ENCODE data around the gene F5. TPM values are rescaled to one million over a fixed set of nuclear protein-coding genes. Genes with fewer than 3 reads are reported as not detected.

F5 gene
- total and polyA plus RNA-seq, 2 of the 13 experiments (the other 11 are each of a cell fraction or from before 2014, with no cell fraction given) = 38.3 to 64.0 TPM

DNA sequence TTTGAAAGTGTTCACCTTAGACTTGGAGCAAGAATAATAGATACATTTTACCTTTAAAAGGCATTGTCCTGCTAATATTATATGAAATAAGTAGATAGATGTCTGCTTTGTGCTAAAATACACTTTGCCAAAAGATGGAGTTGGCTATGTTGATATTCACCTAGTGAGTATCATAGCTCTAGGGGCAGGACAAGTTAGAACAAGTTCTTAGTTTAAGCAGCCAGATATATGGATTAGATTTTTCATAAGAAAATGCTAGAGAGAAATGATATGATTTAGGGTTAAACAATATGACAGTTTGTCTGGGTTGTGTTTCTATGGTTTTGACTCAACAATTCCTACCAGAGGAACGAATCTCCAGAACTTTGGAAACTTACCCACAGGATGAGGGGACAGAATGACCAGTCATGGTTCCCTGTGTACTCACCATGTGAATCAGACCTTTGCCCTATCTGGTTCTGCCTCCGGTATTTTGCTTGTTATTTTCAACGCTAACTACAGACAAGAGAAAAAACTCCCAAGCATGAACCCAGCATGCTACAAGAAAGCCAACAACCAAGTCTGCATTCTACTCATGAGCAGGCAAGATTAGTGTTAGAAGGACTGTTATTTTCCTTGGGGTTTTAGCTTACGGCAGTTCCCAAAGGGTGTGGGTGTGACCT is 1.7 kb downstream of the F5 start (continued):
- TF ChIP-seq SAP130 (CRISPR knock-in tag; IDR thresholded peaks at IDR 0.05; ENCODE audit: low read depth) = peak; percentile 86
- TF ChIP-seq HNF4A (CRISPR knock-in tag; IDR thresholded peaks at IDR 0.05) = peak; percentile 84
- TF ChIP-seq, protein P1, sequence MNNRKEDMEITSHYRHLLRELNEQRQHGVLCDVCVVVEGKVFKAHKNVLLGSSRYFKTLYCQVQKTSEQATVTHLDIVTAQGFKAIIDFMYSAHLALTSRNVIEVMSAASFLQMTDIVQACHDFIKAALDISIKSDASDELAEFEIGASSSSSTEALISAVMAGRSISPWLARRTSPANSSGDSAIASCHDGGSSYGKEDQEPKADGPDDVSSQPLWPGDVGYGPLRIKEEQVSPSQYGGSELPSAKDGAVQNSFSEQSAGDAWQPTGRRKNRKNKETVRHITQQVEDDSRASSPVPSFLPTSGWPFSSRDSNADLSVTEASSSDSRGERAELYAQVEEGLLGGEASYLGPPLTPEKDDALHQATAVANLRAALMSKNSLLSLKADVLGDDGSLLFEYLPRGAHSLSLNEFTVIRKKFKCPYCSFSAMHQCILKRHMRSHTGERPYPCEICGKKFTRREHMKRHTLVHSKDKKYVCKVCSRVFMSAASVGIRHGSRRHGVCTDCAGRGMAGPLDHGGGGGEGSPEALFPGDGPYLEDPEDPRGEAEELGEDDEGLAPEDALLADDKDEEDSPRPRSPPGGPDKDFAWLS (CRISPR knock-in tag; IDR thresholded peaks at IDR 0.05; ENCODE audit: borderline replicate concordance) = no peak
- TF ChIP-seq KDM2A (CRISPR knock-in tag; IDR thresholded peaks at IDR 0.05; ENCODE audit: borderline replicate concordance, low read depth) = no peak

DNA sequence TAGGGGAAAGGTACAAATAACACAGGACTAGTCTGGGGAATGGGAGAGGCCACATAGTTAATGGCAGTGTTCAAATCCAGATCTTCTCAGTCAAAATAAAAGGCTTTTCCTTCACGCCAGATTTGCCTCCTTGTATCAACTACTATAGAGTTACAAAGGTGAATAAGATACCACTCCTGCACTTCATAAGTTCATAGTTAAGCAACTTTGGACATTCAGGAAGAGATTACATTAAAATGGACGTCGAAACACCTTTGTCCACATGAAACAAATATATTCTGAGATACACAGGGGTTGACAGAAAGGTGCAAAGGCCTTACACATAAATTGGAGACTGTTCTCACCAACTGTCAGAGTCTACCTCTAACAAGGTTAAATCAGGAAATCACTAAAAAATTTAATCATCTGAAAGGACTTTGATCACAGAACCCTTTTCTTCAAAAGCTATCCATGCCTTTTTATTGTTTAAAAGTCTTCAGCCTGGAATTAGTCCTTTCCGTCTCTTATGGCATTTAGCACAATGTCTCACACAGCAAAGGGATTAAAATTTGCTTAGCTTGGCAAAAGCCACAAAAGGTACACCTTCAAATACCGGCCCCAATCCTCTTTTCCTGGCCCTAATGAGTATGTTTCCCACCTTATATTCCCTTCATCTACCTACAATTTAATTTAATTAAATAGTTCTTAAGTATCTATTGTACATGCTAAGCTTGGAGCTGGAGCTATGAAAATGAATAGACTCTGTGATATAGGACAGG is 8.1 kb downstream of the F5 start:
- CTCF ChIA-PET (ENCODE audit: low intra/inter-chr PET ratio, low total read pairs) = no interaction called here
- POLR2A ChIA-PET = interaction anchor here (1.8 to 4.4 kb wide), 2 partner anchors 8 to 9 kb away, joined by 5 to 60 read pairs; partner anchors contain the start of gene F5
- Histone ChIP-seq H4K20me1 (ENCODE audit: insufficient read depth, low read length) (no peaks in the 10 kb centered on the region), H3K4me3 (replicated peaks in 1 of 3; ENCODE audit: insufficient read depth in 1 of 3, low read depth in 2 of 3, low read length in 3 of 3) (no peak overlapping the region), H3K9me3 (ENCODE audit: low read length) (no peaks in the 10 kb centered on the region), H3K4me2 (ENCODE audit: low read depth, low read length) (peak overlapping the region; percentile 29; the same call in 1 of the 2 replicates), H3K9ac (ENCODE audit: insufficient read depth, low read depth, low read length) (no peak overlapping the region), H2AFZ (ENCODE audit: low read length) (no peak overlapping the region), H3K79me2 (ENCODE audit: insufficient read depth, low read length) (peaks cover 92% of the 10 kb centered on the region), H3K4me1 (ENCODE audit: insufficient read depth, low read length) (peaks cover 98% of the 10 kb centered on the region), H3K27me3 (ENCODE audit: control insufficient read depth in 1 of 2, insufficient read depth in 2 of 2, low read length in 2 of 2) (no peaks in the 10 kb centered on the region), H3K27ac (ENCODE audit: extremely low read length, insufficient read depth, low read length) (peak overlapping the region; percentile 58), H3K36me3 (replicated peaks in 1 of 2; ENCODE audit: control insufficient read depth in 1 of 2, insufficient read depth in 2 of 2, low read length in 2 of 2) (peaks cover 12 to 46% of the 10 kb centered on the region in 2 experiments)
- FAIRE-seq = no peak
- in situ Hi-C loops (cut with HindIII; ENCODE audit: extremely low pct_ligation_motif_present, low pct_unique_long_range_greater_than_20kb) = no loop called here
- 80% methylated on average over 5 of the region's 5 CpGs for WGBS (ENCODE audit: low lambda C conversion rate)
- no TSS peak for BruUV-seq (replicated peaks)
- DNase-seq (ENCODE audit: low spot score) = no peak
- intact Hi-C loops (cut with micrococcal nuclease; ENCODE audit: unreplicated experiment) = no loop called here
- no peak for ATAC-seq
- no peak for TF ChIP-seq NR2F1 (CRISPR knock-in tag; IDR thresholded peaks at IDR 0.05)
- no peak for TF ChIP-seq KDM2A (CRISPR knock-in tag; IDR thresholded peaks at IDR 0.05; ENCODE audit: borderline replicate concordance, low read depth)
- no peak for TF ChIP-seq NFE2L2 (IDR thresholded peaks at IDR 0.05; ENCODE audit: low read length)
- TF ChIP-seq, protein P2, sequence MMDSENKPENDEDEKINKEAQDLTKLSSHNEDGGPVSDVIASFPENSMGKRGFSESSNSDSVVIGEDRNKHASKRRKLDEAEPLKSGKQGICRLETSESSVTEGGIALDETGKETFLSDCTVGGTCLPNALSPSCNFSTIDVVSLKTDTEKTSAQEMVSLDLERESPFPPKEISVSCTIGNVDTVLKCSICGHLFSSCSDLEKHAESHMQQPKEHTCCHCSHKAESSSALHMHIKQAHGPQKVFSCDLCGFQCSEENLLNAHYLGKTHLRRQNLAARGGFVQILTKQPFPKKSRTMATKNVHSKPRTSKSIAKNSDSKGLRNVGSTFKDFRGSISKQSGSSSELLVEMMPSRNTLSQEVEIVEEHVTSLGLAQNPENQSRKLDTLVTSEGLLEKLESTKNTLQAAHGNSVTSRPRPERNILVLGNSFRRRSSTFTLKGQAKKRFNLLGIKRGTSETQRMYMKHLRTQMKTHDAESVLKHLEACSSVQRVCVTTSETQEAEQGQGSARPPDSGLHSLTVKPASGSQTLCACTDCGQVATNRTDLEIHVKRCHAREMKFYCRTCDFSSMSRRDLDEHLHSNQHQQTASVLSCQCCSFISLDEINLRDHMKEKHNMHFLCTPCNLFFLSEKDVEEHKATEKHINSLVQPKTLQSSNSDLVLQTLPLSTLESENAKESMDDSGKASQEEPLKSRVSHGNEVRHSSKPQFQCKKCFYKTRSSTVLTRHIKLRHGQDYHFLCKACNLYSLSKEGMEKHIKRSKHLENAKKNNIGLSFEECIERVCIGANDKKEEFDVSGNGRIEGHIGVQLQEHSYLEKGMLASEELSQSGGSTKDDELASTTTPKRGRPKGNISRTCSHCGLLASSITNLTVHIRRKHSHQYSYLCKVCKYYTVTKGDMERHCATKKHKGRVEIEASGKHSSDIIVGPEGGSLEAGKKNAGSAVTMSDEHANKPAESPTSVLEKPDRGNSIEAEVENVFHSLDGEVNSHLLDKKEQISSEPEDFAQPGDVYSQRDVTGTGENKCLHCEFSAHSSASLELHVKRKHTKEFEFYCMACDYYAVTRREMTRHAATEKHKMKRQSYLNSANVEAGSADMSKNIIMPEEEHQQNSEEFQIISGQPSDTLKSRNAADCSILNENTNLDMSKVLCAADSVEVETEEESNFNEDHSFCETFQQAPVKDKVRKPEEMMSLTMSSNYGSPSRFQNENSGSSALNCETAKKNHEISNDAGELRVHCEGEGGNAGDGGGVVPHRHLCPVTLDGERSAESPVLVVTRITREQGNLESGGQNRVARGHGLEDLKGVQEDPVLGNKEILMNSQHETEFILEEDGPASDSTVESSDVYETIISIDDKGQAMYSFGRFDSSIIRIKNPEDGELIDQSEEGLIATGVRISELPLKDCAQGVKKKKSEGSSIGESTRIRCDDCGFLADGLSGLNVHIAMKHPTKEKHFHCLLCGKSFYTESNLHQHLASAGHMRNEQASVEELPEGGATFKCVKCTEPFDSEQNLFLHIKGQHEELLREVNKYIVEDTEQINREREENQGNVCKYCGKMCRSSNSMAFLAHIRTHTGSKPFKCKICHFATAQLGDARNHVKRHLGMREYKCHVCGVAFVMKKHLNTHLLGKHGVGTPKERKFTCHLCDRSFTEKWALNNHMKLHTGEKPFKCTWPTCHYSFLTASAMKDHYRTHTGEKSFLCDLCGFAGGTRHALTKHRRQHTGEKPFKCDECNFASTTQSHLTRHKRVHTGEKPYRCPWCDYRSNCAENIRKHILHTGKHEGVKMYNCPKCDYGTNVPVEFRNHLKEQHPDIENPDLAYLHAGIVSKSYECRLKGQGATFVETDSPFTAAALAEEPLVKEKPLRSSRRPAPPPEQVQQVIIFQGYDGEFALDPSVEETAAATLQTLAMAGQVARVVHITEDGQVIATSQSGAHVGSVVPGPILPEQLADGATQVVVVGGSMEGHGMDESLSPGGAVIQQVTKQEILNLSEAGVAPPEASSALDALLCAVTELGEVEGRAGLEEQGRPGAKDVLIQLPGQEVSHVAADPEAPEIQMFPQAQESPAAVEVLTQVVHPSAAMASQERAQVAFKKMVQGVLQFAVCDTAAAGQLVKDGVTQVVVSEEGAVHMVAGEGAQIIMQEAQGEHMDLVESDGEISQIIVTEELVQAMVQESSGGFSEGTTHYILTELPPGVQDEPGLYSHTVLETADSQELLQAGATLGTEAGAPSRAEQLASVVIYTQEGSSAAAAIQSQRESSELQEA (CRISPR knock-in tag; IDR thresholded peaks at IDR 0.05; ENCODE audit: not compliant biosample characterization) = no peak
- TF ChIP-seq MAFK (conservative IDR thresholded peaks at IDR 0.05 in 1 of 2, IDR thresholded peaks at IDR 0.05 in 1 of 2; ENCODE audit: low read length in 2 of 2) = peak; percentile 75 to 85
- TF ChIP-seq DR1 (CRISPR knock-in tag; IDR thresholded peaks at IDR 0.05) = no peak
- TF ChIP-seq SMAD9 (CRISPR knock-in tag; IDR thresholded peaks at IDR 0.05) = no peak
- TF ChIP-seq AGO2 (optimal IDR thresholded peaks at IDR 0.05; ENCODE audit: low read depth, low read length) = peak; percentile 44

Data from HepG2 (cell line).